AG04450 (cell line): ENCODE data around the gene FNBP1L. TPM values are rescaled to one million over a fixed set of nuclear protein-coding genes. Genes with fewer than 3 reads are reported as not detected.

Experiments
- CTCF ChIA-PET: fragments of 300-600, 350-600 bp; formaldehyde crosslinking; extraction: SDS; loops from one replicate; lab custom pipeline; 2022; ENCODE audit warnings: antibody characterized with exemption, inconsistent platforms; lab: Charles Lee
- POLR2A ChIA-PET: fragments of 350-600 bp; formaldehyde crosslinking; extraction: SDS; loops from one replicate; lab custom pipeline; 2021; ENCODE audit warnings: antibody characterized with exemption, inconsistent platforms; lab: Yijun Ruan, JAX
- DNase-seq: peaks from one replicate; pipeline ENCODE4 v3.0.0-alpha.2; 2011; ENCODE audit warnings: low read depth, low spot score
- H3K27ac ChIP-seq: one replicate; pipeline ENCODE4 v1.5.1; 2012; ENCODE audit warnings: low read depth, low read length, control low read depth
- H3K27me3 ChIP-seq: one replicate; pipeline ENCODE4 v1.6.0; 2012; ENCODE audit warnings: low read length; ENCODE audit not compliant: control insufficient read depth, insufficient read depth
- H3K4me3 ChIP-seq: 2 replicates; pipeline ENCODE4 v1.5.1; 2011; ENCODE audit warnings: mild to moderate bottlenecking, low read depth, low read length, control low read depth
- H3K9me3 ChIP-seq: 2 replicates; pipeline ENCODE4 v1.5.1; 2012; ENCODE audit warnings: low read length; ENCODE audit not compliant: control insufficient read depth, insufficient read depth
- CTCF ChIP-seq: IDR thresholded peaks from 2 replicates; pipeline ENCODE4 v1.5.1; 2011; ENCODE audit warnings: low read depth, low read length, control low read depth, inconsistent platforms
- polyA minus RNA-seq: library from RNA; depleted of rRNA, polyadenylated mRNA; stranded (reverse); fragments of >200 nt; gene quantifications from 2 replicates; pipeline ENCODE4 v1.2.3, GENCODE V29; 2011; rRNA and poly(A)+ RNA removed
- polyA plus RNA-seq: library from polyadenylated mRNA; depleted of rRNA; stranded (reverse); fragments of >200 nt; gene quantifications from 2 replicates; pipeline ENCODE4 v1.2.3, GENCODE V29; 2011; rRNA removed

FNBP1L gene
- 17.9 and 24.1 TPM in 2 replicates for polyA plus RNA-seq
- polyA minus RNA-seq = 11.2 and 20.9 TPM in 2 replicates

GRCh38 chr1:93447481-93448291, at the start of gene FNBP1L:
Gene FNBP1L (plus strand): TSS chr1:93448118. CDS start chr1:93448282, 164 bp downstream.
- TF ChIP-seq CTCF = no peak
- H3K27me3 ChIP-seq = no peaks in the 10 kb centered on the region
- no peak within 1 kb of the TSS for H3K27ac ChIP-seq
- DNase-seq = no peak
- H3K4me3 ChIP-seq = peak within 1 kb of the TSS; percentile 82
- ChIA-PET CTCF (interaction anchor here (0.6 to 0.9 kb wide), 3 partner anchors 143 to 407 kb away, joined by 3 to 6 read pairs (median 3); no protein-coding TSS in a partner anchor), POLR2A (interaction anchor here (1.3 kb wide), 1 partner anchor 398 kb away, joined by 3 read pairs; no protein-coding TSS in a partner anchor)
- no peaks in the 10 kb centered on the region; the same call in 1 of the 2 replicates for H3K9me3 ChIP-seq

GRCh38 chr1:93399781-93400180, 48.1 kb upstream of the FNBP1L start:
- POLR2A ChIA-PET = no interaction called here
- TF ChIP-seq CTCF = no peak
- no peaks in the 10 kb centered on the region for H3K27me3 ChIP-seq
- CTCF ChIA-PET = interaction anchor here (0.6 kb wide), 1 partner anchor 299 kb away, joined by 4 read pairs; no protein-coding TSS in a partner anchor
- no peak overlapping the region for H3K4me3 ChIP-seq
- no peak overlapping the region for H3K27ac ChIP-seq
- no peak for DNase-seq
- H3K9me3 ChIP-seq = no peaks in the 10 kb centered on the region

- peaks cover 11% of the 10 kb centered on the region for H3K9me3 ChIP-seq
- ChIA-PET POLR2A (no interaction called here), CTCF (no interaction called here)
- no peak overlapping the region for H3K27ac ChIP-seq
- no peak overlapping the region for H3K4me3 ChIP-seq
- peaks cover 3% of the 10 kb centered on the region for H3K27me3 ChIP-seq
- TF ChIP-seq CTCF = no peak
- DNase-seq = no peak
These were observed 39.7 kb upstream of the FNBP1L start for GRCh38 chr1:93408203-93408602.

- no peak for TF ChIP-seq CTCF
- POLR2A ChIA-PET = no interaction called here
- Histone ChIP-seq H3K4me3 (no peak overlapping the region), H3K27me3 (peaks cover 3% of the 10 kb centered on the region), H3K27ac (no peak overlapping the region), H3K9me3 (peaks cover 11% of the 10 kb centered on the region)
- no peak for DNase-seq
- CTCF ChIA-PET = no interaction called here
These were observed 36.9 kb upstream of the FNBP1L start for GRCh38 chr1:93411000-93411399.

GRCh38 chr1:93414749-93415148, 33.2 kb upstream of the FNBP1L start:
- no peaks in the 10 kb centered on the region for H3K9me3 ChIP-seq
- H3K4me3 ChIP-seq = no peak overlapping the region
- ChIA-PET CTCF (interaction anchor here (0.5 to 2.1 kb wide), 2 partner anchors 101 to 110 kb away, joined by 4 to 11 read pairs; no protein-coding TSS in a partner anchor), POLR2A (no interaction called here)
- DNase-seq = no peak
- H3K27ac ChIP-seq = no peak overlapping the region
- H3K27me3 ChIP-seq = peaks cover 7% of the 10 kb centered on the region
- TF ChIP-seq CTCF = no peak
